GM19240 (cell line): ENCODE data around the gene ITGA7.
"Not testable (repeated sequence)": the region's sequence is repeated elsewhere in the genome, so short reads cannot be mapped to it uniquely, and the experiment has no call there.

Experiments used
- DNase-seq: peaks from one replicate; pipeline ENCODE4 v3.0.0; 2011; ENCODE audit warnings: low spot score; ENCODE audit not compliant: insufficient read length

ITGA7 gene

GRCh38 chr12:55652352-55652751, 55.4 kb downstream of the ITGA7 start:
- no peak for DNase-seq

GRCh38 chr12:55651299-55651683, 56.4 kb downstream of the ITGA7 start:
- no peak for DNase-seq

- DNase-seq, result not testable (repeated sequence)
Observed at GRCh38 chr12:55650620-55651298, 56.9 kb downstream of the ITGA7 start.

GRCh38 chr12:55647027-55647426, 60.7 kb downstream of the ITGA7 start:
- DNase-seq, result no peak

GRCh38 chr12:55644591-55644990, 63.1 kb downstream of the ITGA7 start:
- DNase-seq, result no peak

GRCh38 chr12:55642669-55643068, 65.0 kb downstream of the ITGA7 start:
- no peak for DNase-seq

GRCh38 chr12:55642267-55642666, 65.4 kb downstream of the ITGA7 start:
- DNase-seq, result no peak

GRCh38 chr12:55641595-55641994, 66.1 kb downstream of the ITGA7 start:
- DNase-seq, result no peak

- no peak for DNase-seq
Observed at GRCh38 chr12:55637467-55637866, 70.2 kb downstream of the ITGA7 start.

- no peak for DNase-seq
Observed at GRCh38 chr12:55636853-55637252, 70.9 kb downstream of the ITGA7 start, which contains the start of gene OR10P1. Gene OR10P1, plus strand, starts transcription at chr12:55636892. Its CDS starts 0 bp downstream, at chr12:55636892.

- no peak for DNase-seq
Observed at GRCh38 chr12:55636116-55636655, 71.5 kb downstream of the ITGA7 start.
